Osteoblast (primary cell): Measurements from ENCODE around the gene ITGA3. TPM values are rescaled to one million over a fixed set of nuclear protein-coding genes. Genes with fewer than 3 reads are reported as not detected.

Experiments
- total RNA-seq: library from RNA; depleted of rRNA; stranded (reverse); fragments of >200 nt; gene quantifications from 2 replicates; pipeline ENCODE4 v1.2.3, GENCODE V29; 2012

The ITGA3 gene
- total RNA-seq, 1 donor = 81.4 TPM

Other genes with a start within 250 kb of the ITGA3 start
- not detected in 2 replicates for gene TAC4, start 208.0 kb upstream of the ITGA3 start, total RNA-seq
- gene DLX4, start 86.9 kb upstream of the ITGA3 start, total RNA-seq = under 0.01 TPM in 1 of 2 replicates, not detected in the other
- gene DLX3, start 60.9 kb upstream of the ITGA3 start, total RNA-seq = 0.59 and 1.1 TPM in 2 replicates
- gene PDK2, start 39.2 kb downstream of the ITGA3 start, total RNA-seq = 43.4 and 54.8 TPM in 2 replicates
- 2.5 and 2.7 TPM in 2 replicates for gene SAMD14, start 74.0 kb downstream of the ITGA3 start, total RNA-seq
- 44.2 and 48.9 TPM in 2 replicates for gene PPP1R9B, start 94.6 kb downstream of the ITGA3 start, total RNA-seq
- 0.29 TPM in 1 of 2 replicates, not detected in the other for gene SGCA, start 109.9 kb downstream of the ITGA3 start, total RNA-seq
- gene COL1A1, start 145.5 kb downstream of the ITGA3 start, total RNA-seq = 6,718 and 8,987 TPM in 2 replicates
- under 0.01 and 0.36 TPM in 2 replicates for gene TMEM92, start 218.4 kb downstream of the ITGA3 start, total RNA-seq